GM23248 (cell line): Measurements from ENCODE around the gene ANP32D. TPM values are rescaled to one million over a fixed set of nuclear protein-coding genes. Genes with fewer than 3 reads are reported as not detected.
"Not testable (repeated sequence)": the region's sequence is repeated elsewhere in the genome, so short reads cannot be mapped to it uniquely, and the experiment has no call there.

Experiments
- DNase-seq: peaks from one replicate; pipeline ENCODE4 v3.0.0-alpha.2; 2015
- H2AFZ ChIP-seq: fragments of 200-600 bp; sonication (generic); 2 replicates; pipeline ENCODE4 v1.6.1; 2016; ENCODE audit warnings: antibody characterized with exemption
- H3F3A ChIP-seq: fragments of 200-600 bp; sonication (generic); 2 replicates; pipeline ENCODE4 v1.6.1; 2016; ENCODE audit warnings: mild to moderate bottlenecking, antibody characterized with exemption, mixed run types; ENCODE audit not compliant: insufficient read depth
- H3K27ac ChIP-seq: fragments of 200-600 bp; sonication (generic); 2 replicates; pipeline ENCODE4 v1.5.1; 2016; ENCODE audit warnings: mild to moderate bottlenecking
- H3K27me3 ChIP-seq: fragments of 200-600 bp; sonication (generic); replicated peaks from 2 replicates; pipeline ENCODE4 v1.6.1; 2016; ENCODE audit warnings: mild to moderate bottlenecking; ENCODE audit not compliant: insufficient read depth
- H3K36me3 ChIP-seq: fragments of 200-600 bp; sonication (generic); 2 replicates; pipeline ENCODE4 v1.6.1; 2016; ENCODE audit warnings: low read depth, mild to moderate bottlenecking
- H3K4me1 ChIP-seq: fragments of 200-600 bp; sonication (generic); 2 replicates; pipeline ENCODE4 v1.6.1; 2016; ENCODE audit warnings: mild to moderate bottlenecking; ENCODE audit not compliant: insufficient read depth
- H3K4me2 ChIP-seq: fragments of 200-600 bp; sonication (generic); one replicate; pipeline ENCODE4 v1.6.1; 2016; ENCODE audit warnings: mild to moderate bottlenecking; ENCODE audit not compliant: unreplicated experiment
- H3K4me3 ChIP-seq: fragments of 200-600 bp; sonication (generic); 2 replicates; pipeline ENCODE4 v1.5.1; 2016; ENCODE audit warnings: mild to moderate bottlenecking
- H3K79me2 ChIP-seq: fragments of 200-600 bp; sonication (generic); 2 replicates; pipeline ENCODE4 v1.6.1; 2016; ENCODE audit warnings: mild to moderate bottlenecking; ENCODE audit not compliant: insufficient read depth
- H3K9ac ChIP-seq: fragments of 200-600 bp; sonication (generic); 2 replicates; pipeline ENCODE4 v1.6.1; 2016; ENCODE audit warnings: mild to moderate bottlenecking
- H3K9me2 ChIP-seq: fragments of 200-600 bp; sonication (generic); 2 replicates; pipeline ENCODE4 v1.6.1; 2016; ENCODE audit warnings: mixed run types, mild to moderate bottlenecking, moderate library complexity; ENCODE audit not compliant: insufficient read depth
- H3K9me3 ChIP-seq: fragments of 200-600 bp; sonication (generic); one replicate; pipeline ENCODE4 v1.6.1; 2017; ENCODE audit warnings: low read depth
- H4K20me1 ChIP-seq: fragments of 200-600 bp; sonication (generic); 2 replicates; pipeline ENCODE4 v1.6.0; 2016; ENCODE audit not compliant: insufficient read depth
- EZH2 ChIP-seq: fragments of 200-600 bp; sonication (generic); IDR thresholded peaks from 2 replicates; pipeline ENCODE4 v1.6.1; 2018; ENCODE audit warnings: antibody characterized with exemption, mild to moderate bottlenecking; ENCODE audit not compliant: insufficient read depth, poor library complexity, severe bottlenecking
- EZH2phosphoT487 ChIP-seq: fragments of 200-600 bp; sonication (generic); IDR thresholded peaks from 2 replicates; pipeline ENCODE4 v1.6.1; 2018; ENCODE audit warnings: antibody characterized with exemption, moderate library complexity, mild to moderate bottlenecking, low read depth; ENCODE audit not compliant: insufficient read depth
- WGBS, 2 experiments: methylation state at CpG; one replicate each; pipeline ENCODE4 v1.1.6; 2015 to 2017; ENCODE audit warnings: low lambda C conversion rate in 2 of 2, low coverage in 1 of 2; ENCODE audit errors: missing lambda C conversion rate in 2 of 2; 5-methylcytosine and 5-hydroxymethylcytosine counted together
- in situ Hi-C: fragments of 300-500 bp; cut with MboI; formaldehyde crosslinking; loops from 2 replicates; pipeline ENCODE4 v1.15.0; 2020
- polyA plus RNA-seq: library from polyadenylated mRNA; unstranded; fragments of >200 nt; fragmentation: Nextera tagmentation; extraction: Ambion mirVana; gene quantifications from 2 replicates; pipeline ENCODE4 v1.2.1, GENCODE V29; 2016
- total RNA-seq: library from RNA; depleted of rRNA; stranded (reverse); fragments of >200 nt; shearing (Covaris generic); gene quantifications from 2 replicates; pipeline ENCODE4 v1.2.3, GENCODE V29; 2014

The ANP32D gene
- total and polyA plus RNA-seq, 2 experiments from 2014 or later = not detected

DNA sequence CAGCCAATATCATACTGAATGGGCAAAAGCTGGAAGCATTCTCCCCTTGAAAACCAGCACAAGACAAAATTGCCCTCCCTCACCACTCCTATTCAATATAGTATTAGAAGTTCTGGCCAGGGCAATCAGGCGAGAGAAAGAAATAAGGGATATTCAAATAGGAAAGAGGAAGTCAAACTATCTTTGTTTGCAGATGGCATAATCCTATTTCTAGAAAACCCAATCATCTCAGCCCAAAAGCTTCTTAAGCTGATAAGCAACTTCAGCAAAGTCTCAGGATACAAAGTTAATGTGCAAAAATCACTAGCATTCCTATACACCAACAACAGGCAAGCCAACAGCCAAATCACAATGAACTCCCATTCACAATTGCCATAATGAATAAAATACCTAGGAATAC, 21.0 kb upstream of the ANP32D start:
- Histone ChIP-seq H3F3A (no peaks in the 10 kb centered on the region), H3K27ac (no peak overlapping the region), H3K9me2 (no peaks in the 10 kb centered on the region), H3K4me1 (no peaks in the 10 kb centered on the region), H3K9ac (no peak overlapping the region), H3K9me3 (no peaks in the 10 kb centered on the region), H3K79me2 (no peaks in the 10 kb centered on the region), H4K20me1 (no peaks in the 10 kb centered on the region), H3K36me3 (no peaks in the 10 kb centered on the region), H3K27me3 (0 out of 2 replicates have a peak, but pooled peaks cover 6% of the 10 kb centered on the region), H3K4me3 (no peak overlapping the region), H2AFZ (no peak overlapping the region), H3K4me2 (no peak overlapping the region)
- WGBS, 2 experiments = 29% methylated on average over 1 of the region's 1 CpG
- in situ Hi-C loops = no loop called here
- TF ChIP-seq EZH2 = no peak
- TF ChIP-seq EZH2phosphoT487 = no peak
- no peak for DNase-seq

DNA sequence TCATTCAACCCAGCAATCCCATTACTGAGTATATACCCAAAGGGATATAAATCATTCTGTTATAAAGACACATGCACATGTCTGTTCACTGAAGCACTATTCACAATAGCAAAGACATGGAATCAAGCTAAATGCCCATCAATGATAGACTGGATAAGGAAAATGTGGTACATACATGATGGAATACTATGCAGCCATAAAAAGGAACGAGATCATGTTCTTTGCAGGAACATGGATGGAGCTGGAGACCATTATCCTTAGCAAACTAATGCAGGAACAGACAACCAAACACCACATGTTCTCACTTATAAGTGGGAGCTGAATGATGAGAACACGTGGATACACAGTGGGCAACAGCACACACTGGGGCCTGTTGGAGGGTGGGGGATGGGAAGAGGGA, 19.4 kb upstream of the ANP32D start:
- H2AFZ ChIP-seq, H3K27ac ChIP-seq, H3K9ac ChIP-seq, H3K9me3 ChIP-seq, H3K4me3 ChIP-seq, DNase-seq, in situ Hi-C loops, H3K9me2 ChIP-seq, H3K27me3 ChIP-seq, H3K36me3 ChIP-seq, H4K20me1 ChIP-seq, H3K79me2 ChIP-seq, H3F3A ChIP-seq, H3K4me1 ChIP-seq, H3K4me2 ChIP-seq: not testable (repeated sequence)
- 41 to 48% methylated on average over 2 of the region's 2 CpGs for WGBS, 2 experiments

DNA sequence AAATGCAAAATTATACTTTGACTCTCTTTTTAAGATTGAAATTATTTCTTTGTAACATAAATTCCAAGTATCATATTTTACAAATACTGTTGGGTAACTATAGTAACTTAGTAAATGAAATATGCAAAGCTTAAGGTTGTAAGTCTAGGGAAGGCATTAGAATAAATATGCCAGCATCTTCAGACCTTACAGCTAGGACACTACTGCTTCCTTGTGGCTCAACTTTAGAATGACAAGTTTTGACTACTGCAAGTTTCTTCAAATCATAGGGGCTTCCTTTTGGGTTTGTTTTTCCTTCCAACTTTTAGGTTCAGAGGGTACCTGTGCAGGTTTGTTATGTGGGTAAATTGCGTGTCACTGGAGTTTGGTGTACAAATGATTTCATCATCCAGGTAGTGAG, 17.7 kb upstream of the ANP32D start:
- H3K27ac ChIP-seq = no peak overlapping the region
- no peak overlapping the region for H3K9ac ChIP-seq
- H3F3A ChIP-seq = no peaks in the 10 kb centered on the region
- no peak overlapping the region for H3K4me3 ChIP-seq
- H2AFZ ChIP-seq = no peak overlapping the region
- TF ChIP-seq EZH2 = no peak
- TF ChIP-seq EZH2phosphoT487 = no peak
- H3K9me3 ChIP-seq = no peaks in the 10 kb centered on the region
- peak; percentile 49 for DNase-seq
- H3K36me3 ChIP-seq = no peaks in the 10 kb centered on the region
- whole genome bisulfite sequencing, 2 experiments = 18 to 26% methylated on average over 1 of the region's 1 CpG
- in situ Hi-C loops = no loop called here
- H4K20me1 ChIP-seq = no peaks in the 10 kb centered on the region
- H3K4me1 ChIP-seq = no peaks in the 10 kb centered on the region
- H3K9me2 ChIP-seq = no peaks in the 10 kb centered on the region
- no peaks in the 10 kb centered on the region for H3K79me2 ChIP-seq
- H3K4me2 ChIP-seq = no peak overlapping the region
- 0 out of 2 replicates have a peak, but pooled peaks cover 7% of the 10 kb centered on the region for H3K27me3 ChIP-seq

DNA sequence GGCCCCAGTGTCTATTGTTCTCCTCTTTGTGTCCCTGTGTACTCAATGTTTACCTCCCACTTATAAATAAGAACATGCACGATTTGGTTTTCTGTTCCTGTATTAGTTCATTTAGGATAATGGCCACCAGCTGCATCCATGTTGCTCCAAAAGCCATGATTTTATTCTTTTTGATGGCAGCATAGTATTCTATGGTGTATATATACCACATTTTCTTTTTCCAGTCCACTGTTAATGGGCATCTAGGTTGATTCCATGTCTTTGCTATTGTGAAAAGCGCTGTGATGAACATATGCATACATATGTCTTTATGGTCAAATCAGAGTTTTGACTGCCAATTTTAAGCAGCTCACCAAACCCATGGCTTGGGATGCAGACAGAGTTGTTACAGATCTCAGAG, 17.2 kb upstream of the ANP32D start:
- 0 out of 2 replicates have a peak, but pooled peaks cover 7% of the 10 kb centered on the region for H3K27me3 ChIP-seq
- H3K9ac ChIP-seq = no peak overlapping the region
- no peaks in the 10 kb centered on the region for H3K4me1 ChIP-seq
- no peak overlapping the region for H3K27ac ChIP-seq
- no peaks in the 10 kb centered on the region for H3F3A ChIP-seq
- no peak for TF ChIP-seq EZH2
- TF ChIP-seq EZH2phosphoT487 = no peak
- no peaks in the 10 kb centered on the region for H3K79me2 ChIP-seq
- no peak for DNase-seq
- no peak overlapping the region for H2AFZ ChIP-seq
- 3 to 10% methylated on average over 2 of the region's 2 CpGs for WGBS, 2 experiments
- no peak overlapping the region for H3K4me3 ChIP-seq
- in situ Hi-C loops = no loop called here
- H3K9me3 ChIP-seq = no peaks in the 10 kb centered on the region
- no peaks in the 10 kb centered on the region for H3K9me2 ChIP-seq
- no peaks in the 10 kb centered on the region for H4K20me1 ChIP-seq
- H3K4me2 ChIP-seq = no peak overlapping the region
- H3K36me3 ChIP-seq = no peaks in the 10 kb centered on the region

DNA sequence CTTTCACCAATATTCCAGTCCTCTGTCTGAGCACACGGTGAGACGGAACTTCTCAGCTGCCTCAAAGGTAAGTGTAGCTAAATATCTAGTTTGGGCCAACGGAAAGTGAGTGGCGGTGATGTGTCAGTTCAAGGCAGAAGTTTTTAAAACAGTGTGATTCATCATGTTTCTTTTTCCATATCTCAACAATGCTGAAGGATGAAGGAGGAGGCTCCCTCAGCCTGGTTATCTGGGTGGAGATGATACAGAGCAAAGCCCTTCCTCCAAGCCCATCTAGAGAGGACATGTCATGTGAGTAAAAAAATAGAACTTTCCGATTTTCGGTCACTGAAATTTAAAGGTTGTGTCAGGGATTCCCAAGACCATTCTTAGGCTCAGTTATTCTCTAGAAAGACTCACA, 13.1 kb upstream of the ANP32D start:
- 59 to 70% methylated on average over 6 of the region's 6 CpGs for WGBS, 2 experiments
- Histone ChIP-seq H3K4me3 (no peak overlapping the region), H3K4me1 (no peaks in the 10 kb centered on the region), H3K36me3 (no peaks in the 10 kb centered on the region), H3K79me2 (no peaks in the 10 kb centered on the region), H3K9me3 (no peaks in the 10 kb centered on the region), H4K20me1 (no peaks in the 10 kb centered on the region), H2AFZ (no peak overlapping the region), H3K9me2 (no peaks in the 10 kb centered on the region), H3K27me3 (peaks cover 7% of the 10 kb centered on the region; the same call in 1 of the 2 replicates), H3K9ac (no peak overlapping the region), H3F3A (no peaks in the 10 kb centered on the region), H3K4me2 (no peak overlapping the region), H3K27ac (no peak overlapping the region)
- TF ChIP-seq EZH2phosphoT487 (no peak), EZH2 (no peak)
- in situ Hi-C loops = no loop called here
- no peak for DNase-seq

DNA sequence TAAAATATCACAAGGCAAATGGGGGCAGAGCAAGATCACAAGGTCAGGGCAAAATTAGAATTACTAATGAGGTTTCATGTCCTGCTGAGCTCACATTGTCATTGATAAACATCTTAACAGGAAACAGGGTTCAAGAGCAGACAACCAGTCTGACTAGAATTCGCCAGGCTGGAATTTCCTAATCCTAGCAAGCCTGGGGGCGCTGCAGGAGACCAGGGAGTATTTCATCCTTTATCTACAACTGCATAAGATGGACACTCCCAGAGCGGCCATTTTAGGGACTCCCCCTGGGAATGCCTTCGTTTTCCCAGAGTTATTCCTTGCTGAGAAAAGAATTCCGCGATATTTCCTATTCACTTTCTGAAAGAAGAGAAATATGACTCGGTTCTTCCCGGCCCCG, 3.3 kb upstream of the ANP32D start:
- H3K4me3 ChIP-seq, DNase-seq, H3K27me3 ChIP-seq, H2AFZ ChIP-seq, H3K9ac ChIP-seq, H3K9me3 ChIP-seq, H3K4me2 ChIP-seq, H3K9me2 ChIP-seq, in situ Hi-C loops, H3F3A ChIP-seq, H3K27ac ChIP-seq, H3K4me1 ChIP-seq, H3K36me3 ChIP-seq, H3K79me2 ChIP-seq, H4K20me1 ChIP-seq: not testable (repeated sequence)
- WGBS, 2 experiments = 45 to 47% methylated on average over 9 of the region's 9 CpGs
